ENCODE results near the gene PFKL. TPM values are rescaled to one million over a fixed set of nuclear protein-coding genes. Genes with fewer than 3 reads are reported as not detected.

The PFKL gene
- total and polyA plus RNA-seq, 2 donors (not counting 1 experiment from before 2014, with no cell fraction given) = 54.8 to 125 TPM

GRCh38 chr21:44316277-44316900, 16.5 kb downstream of the PFKL start:
- no peak overlapping the region for H3K4me2 ChIP-seq (ENCODE audit: extremely low read depth, insufficient read depth, low read length)
- no peak overlapping the region for H3K9ac ChIP-seq (ENCODE audit: insufficient read depth, low read length)
- no peaks in the 10 kb centered on the region for H3K27me3 ChIP-seq (ENCODE audit: control insufficient read depth, insufficient read depth, low read length)
- TF ChIP-seq CTCF (conservative IDR thresholded peaks at IDR 0.05 in 1 of 2, IDR thresholded peaks at IDR 0.05 in 1 of 2; ENCODE audit: low read depth in 1 of 2, low read length in 2 of 2) (no peak), EZH2 (IDR thresholded peaks at IDR 0.05; ENCODE audit: low read length, missing control alignments) (no peak)
- no peaks in the 10 kb centered on the region for H3K79me2 ChIP-seq (ENCODE audit: control insufficient read depth, insufficient read depth, low read length)
- no peak overlapping the region for H3K4me3 ChIP-seq (replicated peaks in 1 of 4; ENCODE audit: control extremely low read depth in 1 of 4, insufficient read depth in 1 of 4, low read depth in 3 of 4, low read length in 4 of 4)
- no peaks in the 10 kb centered on the region for H3K9me3 ChIP-seq (ENCODE audit: control insufficient read depth, insufficient read depth, low read depth, low read length)
- H4K20me1 ChIP-seq (ENCODE audit: control insufficient read depth, extremely low read depth, insufficient read depth, low read length) = no peaks in the 10 kb centered on the region
- DNase-seq (ENCODE audit: low read depth in 2 of 2) = no peak
- peaks cover 16% of the 10 kb centered on the region for H3K36me3 ChIP-seq (ENCODE audit: control insufficient read depth, insufficient read depth, low read length)
- no peak overlapping the region for H3K27ac ChIP-seq (ENCODE audit: insufficient read depth, low read length)
- H3K4me1 ChIP-seq (ENCODE audit: control insufficient read depth, extremely low read depth, insufficient read depth, low read length) = no peaks in the 10 kb centered on the region
- no peak overlapping the region for H2AFZ ChIP-seq (ENCODE audit: low read length)

GRCh38 chr21:44317241-44317782, 17.5 kb downstream of the PFKL start:
- Histone ChIP-seq H3K79me2 (ENCODE audit: control insufficient read depth, insufficient read depth, low read length) (no peaks in the 10 kb centered on the region), H3K36me3 (ENCODE audit: control insufficient read depth, insufficient read depth, low read length) (peaks cover 18% of the 10 kb centered on the region), H3K9me3 (ENCODE audit: control insufficient read depth, insufficient read depth, low read depth, low read length) (no peaks in the 10 kb centered on the region), H3K27me3 (ENCODE audit: control insufficient read depth, insufficient read depth, low read length) (no peaks in the 10 kb centered on the region), H3K27ac (ENCODE audit: insufficient read depth, low read length) (no peak overlapping the region), H4K20me1 (ENCODE audit: control insufficient read depth, extremely low read depth, insufficient read depth, low read length) (no peaks in the 10 kb centered on the region), H2AFZ (ENCODE audit: low read length) (no peak overlapping the region), H3K4me2 (ENCODE audit: extremely low read depth, insufficient read depth, low read length) (no peak overlapping the region), H3K9ac (ENCODE audit: insufficient read depth, low read length) (no peak overlapping the region), H3K4me3 (replicated peaks in 1 of 4; ENCODE audit: control extremely low read depth in 1 of 4, insufficient read depth in 1 of 4, low read depth in 3 of 4, low read length in 4 of 4) (no peak overlapping the region), H3K4me1 (ENCODE audit: control insufficient read depth, extremely low read depth, insufficient read depth, low read length) (no peaks in the 10 kb centered on the region)
- DNase-seq (ENCODE audit: low read depth in 2 of 2) = no peak
- TF ChIP-seq EZH2 (IDR thresholded peaks at IDR 0.05; ENCODE audit: low read length, missing control alignments) (no peak), CTCF (conservative IDR thresholded peaks at IDR 0.05 in 1 of 2, IDR thresholded peaks at IDR 0.05 in 1 of 2; ENCODE audit: low read depth in 1 of 2, low read length in 2 of 2) (no peak)

GRCh38 chr21:44317871-44318270, 18.0 kb downstream of the PFKL start:
- Histone ChIP-seq H3K4me3 (replicated peaks in 1 of 4; ENCODE audit: control extremely low read depth in 1 of 4, insufficient read depth in 1 of 4, low read depth in 3 of 4, low read length in 4 of 4) (no peak overlapping the region), H3K4me2 (ENCODE audit: extremely low read depth, insufficient read depth, low read length) (no peak overlapping the region), H3K9me3 (ENCODE audit: control insufficient read depth, insufficient read depth, low read depth, low read length) (no peaks in the 10 kb centered on the region), H4K20me1 (ENCODE audit: control insufficient read depth, extremely low read depth, insufficient read depth, low read length) (no peaks in the 10 kb centered on the region), H3K36me3 (ENCODE audit: control insufficient read depth, insufficient read depth, low read length) (peaks cover 17% of the 10 kb centered on the region), H2AFZ (ENCODE audit: low read length) (no peak overlapping the region), H3K4me1 (ENCODE audit: control insufficient read depth, extremely low read depth, insufficient read depth, low read length) (no peaks in the 10 kb centered on the region), H3K27me3 (ENCODE audit: control insufficient read depth, insufficient read depth, low read length) (no peaks in the 10 kb centered on the region), H3K79me2 (ENCODE audit: control insufficient read depth, insufficient read depth, low read length) (no peaks in the 10 kb centered on the region), H3K9ac (ENCODE audit: insufficient read depth, low read length) (no peak overlapping the region), H3K27ac (ENCODE audit: insufficient read depth, low read length) (no peak overlapping the region)
- no peak for TF ChIP-seq EZH2 (IDR thresholded peaks at IDR 0.05; ENCODE audit: low read length, missing control alignments)
- TF ChIP-seq CTCF (conservative IDR thresholded peaks at IDR 0.05 in 1 of 2, IDR thresholded peaks at IDR 0.05 in 1 of 2; ENCODE audit: low read depth in 1 of 2, low read length in 2 of 2) = no peak
- DNase-seq (ENCODE audit: low read depth in 2 of 2) = no peak
